ENCODE results near the gene KCTD16. TPM values are rescaled to one million over a fixed set of nuclear protein-coding genes. Genes with fewer than 3 reads are reported as not detected.

Gene KCTD16
- total RNA-seq, 2 donors from 2014 or later = 0.29 to 0.44 TPM

DNA sequence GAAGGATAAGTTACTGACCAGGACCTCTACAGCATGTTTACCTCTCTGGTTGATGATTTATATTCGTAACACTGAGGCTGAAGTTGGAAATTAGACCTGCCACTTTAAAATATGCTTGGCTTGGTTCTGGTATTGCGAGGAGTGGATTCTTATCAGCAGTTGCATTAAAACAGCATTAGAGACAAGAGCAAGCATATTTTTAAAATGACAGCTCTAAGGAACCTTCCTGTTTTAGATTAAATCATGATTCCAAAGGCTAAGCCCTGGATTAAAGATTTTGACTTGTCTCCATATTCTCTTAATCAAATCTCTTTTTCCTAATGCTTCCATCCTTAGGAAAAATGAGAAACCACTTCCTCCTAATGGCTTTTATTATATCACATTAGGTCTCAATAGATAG, 277.8 kb downstream of the KCTD16 start:
- Mint-ChIP-seq H3K4me1 (peaks cover 3% of the 10 kb centered on the region), H3K27me3 (ENCODE audit: insufficient read depth) (no peaks in the 10 kb centered on the region), H3K27ac (no peak overlapping the region), H3K4me3 (no peak overlapping the region), H3K36me3 (ENCODE audit: low read depth) (no peaks in the 10 kb centered on the region), H3K9me3 (no peaks in the 10 kb centered on the region)
- H3K9me3 ChIP-seq (ENCODE audit: control insufficient read depth, low read length) = no peaks in the 10 kb centered on the region
- no peak overlapping the region for H3K9ac ChIP-seq (ENCODE audit: extremely low read depth, low read length, poor library complexity, severe bottlenecking)
- TF ChIP-seq, protein P1, sequence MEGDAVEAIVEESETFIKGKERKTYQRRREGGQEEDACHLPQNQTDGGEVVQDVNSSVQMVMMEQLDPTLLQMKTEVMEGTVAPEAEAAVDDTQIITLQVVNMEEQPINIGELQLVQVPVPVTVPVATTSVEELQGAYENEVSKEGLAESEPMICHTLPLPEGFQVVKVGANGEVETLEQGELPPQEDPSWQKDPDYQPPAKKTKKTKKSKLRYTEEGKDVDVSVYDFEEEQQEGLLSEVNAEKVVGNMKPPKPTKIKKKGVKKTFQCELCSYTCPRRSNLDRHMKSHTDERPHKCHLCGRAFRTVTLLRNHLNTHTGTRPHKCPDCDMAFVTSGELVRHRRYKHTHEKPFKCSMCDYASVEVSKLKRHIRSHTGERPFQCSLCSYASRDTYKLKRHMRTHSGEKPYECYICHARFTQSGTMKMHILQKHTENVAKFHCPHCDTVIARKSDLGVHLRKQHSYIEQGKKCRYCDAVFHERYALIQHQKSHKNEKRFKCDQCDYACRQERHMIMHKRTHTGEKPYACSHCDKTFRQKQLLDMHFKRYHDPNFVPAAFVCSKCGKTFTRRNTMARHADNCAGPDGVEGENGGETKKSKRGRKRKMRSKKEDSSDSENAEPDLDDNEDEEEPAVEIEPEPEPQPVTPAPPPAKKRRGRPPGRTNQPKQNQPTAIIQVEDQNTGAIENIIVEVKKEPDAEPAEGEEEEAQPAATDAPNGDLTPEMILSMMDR (conservative IDR thresholded peaks at IDR 0.05) = no peak
- H3K4me1 ChIP-seq (ENCODE audit: control insufficient read depth, insufficient read depth, low read length) = no peaks in the 10 kb centered on the region
- no peaks in the 10 kb centered on the region for H3K27me3 ChIP-seq (ENCODE audit: control insufficient read depth, insufficient read depth, low read length, poor library complexity, severe bottlenecking)
- no peak overlapping the region for H3K27ac ChIP-seq (ENCODE audit: low read depth, low read length)
- DNase-seq = no peak
- 83 to 92% methylated on average over 1 to 2 of the region's 2 CpGs for WGBS, 2 experiments (ENCODE audit: insufficient coverage in 1 of 2, insufficient read length in 1 of 2)
- H3K4me3 ChIP-seq (ENCODE audit: low read length) = no peak overlapping the region
- H3K36me3 ChIP-seq (ENCODE audit: control insufficient read depth, insufficient read depth, low read length) = no peaks in the 10 kb centered on the region

DNA sequence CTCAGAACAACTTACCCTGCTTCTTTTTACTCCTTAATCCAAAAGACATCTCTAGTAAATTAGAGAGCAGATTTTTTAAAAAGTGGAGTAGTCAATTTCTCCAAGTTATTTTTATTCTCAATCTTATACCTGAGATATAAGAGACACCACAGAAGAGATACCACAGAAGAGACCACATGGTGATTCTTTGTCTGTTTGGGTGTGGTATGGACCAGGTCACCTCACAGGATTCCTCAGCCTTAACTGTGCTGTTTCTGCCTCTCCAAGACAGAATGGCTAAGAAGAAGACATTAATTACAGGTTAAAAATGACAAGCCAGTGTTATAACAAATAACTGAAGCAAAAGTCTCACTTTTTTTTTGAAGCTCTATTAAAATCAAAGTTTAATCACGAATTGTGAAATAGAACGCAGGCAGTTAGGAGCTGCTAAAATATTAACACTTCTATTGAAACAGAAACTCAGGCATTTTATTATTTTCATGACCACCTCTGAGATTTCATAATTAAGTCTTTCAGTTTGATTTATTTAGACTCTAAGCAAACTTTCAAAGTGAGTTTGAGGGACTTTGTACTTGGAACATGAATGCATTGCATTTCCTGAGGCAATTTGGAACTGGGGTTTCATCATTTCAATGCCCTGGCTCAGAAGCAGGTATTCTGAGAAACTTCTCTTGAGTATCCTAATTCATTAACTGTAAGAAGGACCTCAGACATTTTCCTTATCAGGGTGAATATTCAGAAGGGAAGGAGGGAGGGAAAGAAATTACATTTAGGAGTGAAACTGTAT, 280.7 kb downstream of the KCTD16 start:
- Mint-ChIP-seq H3K27me3 (ENCODE audit: insufficient read depth) (no peaks in the 10 kb centered on the region), H3K4me1 (peaks cover 8% of the 10 kb centered on the region), H3K36me3 (ENCODE audit: low read depth) (no peaks in the 10 kb centered on the region), H3K4me3 (no peak overlapping the region), H3K9me3 (no peaks in the 10 kb centered on the region), H3K27ac (no peak overlapping the region)
- TF ChIP-seq, protein P1 (conservative IDR thresholded peaks at IDR 0.05) = no peak
- Histone ChIP-seq H3K9ac (ENCODE audit: extremely low read depth, low read length, poor library complexity, severe bottlenecking) (no peak overlapping the region), H3K36me3 (ENCODE audit: control insufficient read depth, insufficient read depth, low read length) (no peaks in the 10 kb centered on the region), H3K27ac (ENCODE audit: low read depth, low read length) (no peak overlapping the region), H3K4me1 (ENCODE audit: control insufficient read depth, insufficient read depth, low read length) (peaks cover 4% of the 10 kb centered on the region), H3K4me3 (ENCODE audit: low read length) (no peak overlapping the region), H3K27me3 (ENCODE audit: control insufficient read depth, insufficient read depth, low read length, poor library complexity, severe bottlenecking) (no peaks in the 10 kb centered on the region), H3K9me3 (ENCODE audit: control insufficient read depth, low read length) (no peaks in the 10 kb centered on the region)
- WGBS, 2 experiments (ENCODE audit: insufficient coverage in 1 of 2, insufficient read length in 1 of 2) = 94 to 100% methylated on average over 2 of the region's 2 CpGs
- DNase-seq = no peak

DNA sequence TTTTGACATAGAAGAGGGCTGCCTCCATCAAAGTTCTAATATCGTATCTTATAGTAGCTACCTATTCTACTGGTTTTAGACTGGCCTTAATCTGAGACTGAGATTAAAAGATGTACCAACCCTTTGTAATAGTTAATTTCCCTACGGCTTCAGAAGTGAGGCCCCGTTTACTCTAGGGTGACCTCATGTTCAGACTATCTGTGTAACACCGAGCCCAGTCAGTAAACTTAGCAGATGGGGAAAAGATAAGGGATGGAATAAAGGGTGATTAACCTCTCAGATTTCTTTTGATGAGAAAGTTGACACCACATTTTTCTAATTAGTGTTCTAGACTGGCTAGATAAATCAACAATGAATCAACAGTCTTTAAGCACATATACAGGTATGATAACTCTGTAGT, 283.1 kb downstream of the KCTD16 start:
- Mint-ChIP-seq H3K4me3 (no peak overlapping the region), H3K27ac (no peak overlapping the region), H3K4me1 (peaks cover 10% of the 10 kb centered on the region), H3K27me3 (ENCODE audit: insufficient read depth) (no peaks in the 10 kb centered on the region), H3K36me3 (ENCODE audit: low read depth) (no peaks in the 10 kb centered on the region), H3K9me3 (no peaks in the 10 kb centered on the region)
- Histone ChIP-seq H3K9me3 (ENCODE audit: control insufficient read depth, low read length) (no peaks in the 10 kb centered on the region), H3K4me1 (ENCODE audit: control insufficient read depth, insufficient read depth, low read length) (peaks cover 6% of the 10 kb centered on the region), H3K9ac (ENCODE audit: extremely low read depth, low read length, poor library complexity, severe bottlenecking) (no peak overlapping the region), H3K4me3 (ENCODE audit: low read length) (no peak overlapping the region), H3K27me3 (ENCODE audit: control insufficient read depth, insufficient read depth, low read length, poor library complexity, severe bottlenecking) (no peaks in the 10 kb centered on the region), H3K36me3 (ENCODE audit: control insufficient read depth, insufficient read depth, low read length) (no peaks in the 10 kb centered on the region), H3K27ac (ENCODE audit: low read depth, low read length) (no peak overlapping the region)
- 71 to 80% methylated on average over 3 to 4 of the region's 4 CpGs for WGBS, 2 experiments (ENCODE audit: insufficient coverage in 1 of 2, insufficient read length in 1 of 2)
- no peak for DNase-seq
- TF ChIP-seq, protein P1 (conservative IDR thresholded peaks at IDR 0.05) = no peak

Data from endodermal cell (in vitro differentiated cells).